Upper lobe of left lung (tissue), 4 donors: ENCODE results near the gene AGAP9.
"Not testable (repeated sequence)": the region's sequence is repeated elsewhere in the genome, so short reads cannot be mapped to it uniquely, and the experiment has no call there.

ENCODE experiments used
- EP300 ChIP-seq, 4 donors: sonication (generic); formaldehyde crosslinking; IDR thresholded peaks; one replicate each; pipeline ENCODE4 v1.5.1; 2017; ENCODE audit warnings: antibody characterized with exemption in 4 of 4, control low read depth in 2 of 4
- POLR2A ChIP-seq, 4 donors: fragments of 450-650 bp; IDR thresholded peaks; one replicate each; pipeline ENCODE4 v1.5.1; 2016 to 2017; ENCODE audit warnings: antibody characterized with exemption in 4 of 4, mild to moderate bottlenecking in 2 of 4
- POLR2AphosphoS5 ChIP-seq, 2 donors: sonication (generic); formaldehyde crosslinking; IDR thresholded peaks; one replicate each; pipeline ENCODE4 v1.5.1; 2017; ENCODE audit warnings: antibody characterized with exemption in 2 of 2
- TF ChIP-seq, protein P1 (sequence below), 6 experiments: fragments of 450-650 bp in 4 of 6; fragments of 200-600 bp in 2 of 6; sonication (generic) in 2 of 6; IDR thresholded peaks; one replicate each; pipeline ENCODE4 v1.5.1; 2016 to 2019; ENCODE audit warnings: antibody characterized with exemption in 6 of 6

DNA sequence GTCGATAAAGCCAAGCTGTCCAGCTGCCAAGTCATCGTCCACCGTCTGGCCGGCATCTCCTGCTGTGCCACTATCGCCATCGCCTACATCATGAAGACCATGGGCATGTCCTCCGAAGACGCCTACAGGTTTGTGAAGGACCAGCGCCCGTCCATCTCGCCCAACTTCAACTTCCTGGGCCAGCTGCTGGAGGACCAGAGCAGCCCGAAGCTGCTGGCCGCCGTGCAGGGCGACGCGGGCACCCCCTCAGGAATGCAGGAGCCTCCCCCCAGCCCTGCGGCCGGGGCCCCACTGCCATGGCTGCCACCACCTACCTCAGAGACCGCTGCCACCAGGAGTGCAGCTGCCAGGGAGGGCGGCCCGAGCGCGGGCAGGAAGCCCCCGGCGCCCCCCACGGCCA lies 41.5 kb upstream of the AGAP9 start:
- TF ChIP-seq POLR2A, POLR2AphosphoS5, EP300 (IDR thresholded peaks at IDR 0.05): not testable (repeated sequence)
- TF ChIP-seq, protein P1, sequence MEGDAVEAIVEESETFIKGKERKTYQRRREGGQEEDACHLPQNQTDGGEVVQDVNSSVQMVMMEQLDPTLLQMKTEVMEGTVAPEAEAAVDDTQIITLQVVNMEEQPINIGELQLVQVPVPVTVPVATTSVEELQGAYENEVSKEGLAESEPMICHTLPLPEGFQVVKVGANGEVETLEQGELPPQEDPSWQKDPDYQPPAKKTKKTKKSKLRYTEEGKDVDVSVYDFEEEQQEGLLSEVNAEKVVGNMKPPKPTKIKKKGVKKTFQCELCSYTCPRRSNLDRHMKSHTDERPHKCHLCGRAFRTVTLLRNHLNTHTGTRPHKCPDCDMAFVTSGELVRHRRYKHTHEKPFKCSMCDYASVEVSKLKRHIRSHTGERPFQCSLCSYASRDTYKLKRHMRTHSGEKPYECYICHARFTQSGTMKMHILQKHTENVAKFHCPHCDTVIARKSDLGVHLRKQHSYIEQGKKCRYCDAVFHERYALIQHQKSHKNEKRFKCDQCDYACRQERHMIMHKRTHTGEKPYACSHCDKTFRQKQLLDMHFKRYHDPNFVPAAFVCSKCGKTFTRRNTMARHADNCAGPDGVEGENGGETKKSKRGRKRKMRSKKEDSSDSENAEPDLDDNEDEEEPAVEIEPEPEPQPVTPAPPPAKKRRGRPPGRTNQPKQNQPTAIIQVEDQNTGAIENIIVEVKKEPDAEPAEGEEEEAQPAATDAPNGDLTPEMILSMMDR (IDR thresholded peaks at IDR 0.05): not testable (repeated sequence)
